Stomach (tissue), 9 donors: ENCODE measurements around the gene KCNAB2. TPM values are rescaled to one million over a fixed set of nuclear protein-coding genes. Genes with fewer than 3 reads are reported as not detected.

Experiments
- DNase-seq, 2 donors: peaks; one replicate each; pipeline versions ENCODE4 v3.0.0 to v3.0.0-alpha.2; 2013 to 2019
- H3K27ac ChIP-seq, 5 donors: fragments of 200-600 bp in 4 of 5; sonication (generic) in 4 of 5; one replicate each; pipeline ENCODE4 v1.5.1; 2013 to 2019; ENCODE audit warnings: mild to moderate bottlenecking in 1 of 5, moderate library complexity in 1 of 5
- H3K27me3 ChIP-seq, 3 donors: fragments of 200-600 bp; sonication (generic); one replicate each; pipeline ENCODE4 v1.5.1; 2017 to 2019; ENCODE audit warnings: mixed run types in 1 of 3
- H3K36me3 ChIP-seq, 4 donors: fragments of 200-600 bp; sonication (generic); 1 replicate in 3 of 4; 2 replicates in 1 of 4; pipeline ENCODE4 v1.5.1; 2016 to 2019
- H3K4me1 ChIP-seq, 4 donors: fragments of 200-600 bp; sonication (generic); one replicate each; pipeline ENCODE4 v1.5.1; 2016 to 2019
- H3K4me3 ChIP-seq, 4 donors: fragments of 200-600 bp; sonication (generic) in 3 of 4; one replicate each; pipeline ENCODE4 v1.5.1; 2016 to 2019; ENCODE audit warnings: mild to moderate bottlenecking in 1 of 4
- H3K9me3 ChIP-seq, 4 donors: fragments of 200-600 bp; sonication (generic); one replicate each; pipeline ENCODE4 v1.5.1; 2016 to 2019
- EP300 ChIP-seq: sonication (generic); formaldehyde crosslinking; IDR thresholded peaks from one replicate; pipeline ENCODE4 v1.6.1; 2017; ENCODE audit warnings: antibody characterized with exemption
- POLR2A ChIP-seq, 4 donors: fragments of 450-650 bp; IDR thresholded peaks; one replicate each; pipeline ENCODE4 v1.6.1; 2016; ENCODE audit warnings: antibody characterized with exemption in 4 of 4, control low read depth in 2 of 4, mild to moderate bottlenecking in 1 of 4, moderate library complexity in 1 of 4
- POLR2AphosphoS5 ChIP-seq, 3 donors: sonication (generic); formaldehyde crosslinking; IDR thresholded peaks; one replicate each; pipeline ENCODE4 v1.6.1; 2016; ENCODE audit warnings: antibody characterized with exemption in 3 of 3
- WGBS, 5 donors: extraction: QIAGEN DNeasy Blood & Tissue Kit in 3 of 5; methylation state at CpG; one replicate each; pipeline versions ENCODE4 v1.1.5 to v1.1.7; 2013 to 2018; 5-methylcytosine and 5-hydroxymethylcytosine counted together
- intact Hi-C: fragments of 100-400 bp; cut with DNase I; formaldehyde crosslinking; loops from one replicate; pipeline ENCODE4 v1.15.1; 2023; ENCODE audit warnings: low total_unique reads
- polyA plus RNA-seq, 3 donors: library from polyadenylated mRNA; stranded (reverse); fragments of 200-250 nt; gene quantifications; one replicate each; pipeline ENCODE4 v1.2.3, GENCODE V29; 2013
- total RNA-seq, 5 donors: library from RNA; depleted of rRNA; stranded (reverse); fragments of >200 nt; gene quantifications; one replicate each; pipeline versions ENCODE4 v1.1.0 to v1.2.3, GENCODE V29; 2014 to 2016
- TF ChIP-seq, protein P1 (sequence below), 7 experiments: fragments of 450-650 bp in 4 of 7; fragments of 200-600 bp in 3 of 7; sonication (generic) in 3 of 7; IDR thresholded peaks; one replicate each; pipeline ENCODE4 v1.5.1; 2016 to 2019; ENCODE audit warnings: antibody characterized with exemption in 7 of 7, control low read depth in 2 of 7, mild to moderate bottlenecking in 1 of 7
- donor health status: healthy with polysubstance abuse.
- donor health status: Bipolar disorder and iron deficiency.
- donor health status: healthy.

KCNAB2 gene
- total and polyA plus RNA-seq, 8 donors, result 0.29 to 39.1 (median 3.3) TPM

DNA sequence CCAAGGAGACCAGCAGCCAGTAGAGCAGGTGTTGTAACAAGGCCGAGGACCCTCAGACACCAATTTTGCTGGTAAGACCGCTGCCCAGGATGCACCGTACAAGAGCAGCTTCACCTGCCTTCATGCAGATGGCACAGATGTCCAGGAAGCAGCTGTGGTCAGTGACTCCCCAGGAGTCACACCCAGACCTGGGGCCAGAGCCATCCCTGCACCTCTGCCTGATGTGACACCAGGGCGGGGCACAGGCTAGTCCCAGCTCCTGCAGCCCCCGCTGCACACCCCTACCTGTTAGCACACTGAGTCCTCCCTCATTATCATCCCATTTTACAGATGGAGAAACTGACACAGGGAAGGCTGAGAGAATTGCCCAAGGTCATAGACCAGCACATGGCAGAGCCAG lies 16.3 kb upstream of the KCNAB2 start:
- Histone ChIP-seq H3K4me3 (no peak overlapping the region), H3K9me3 (no peaks in the 10 kb centered on the region), H3K36me3 (peaks cover 0 to 5% (median 0%) of the 10 kb centered on the region in 4 donors), H3K27ac (peak overlapping the region in 1 of 5 donors; percentile 81), H3K4me1 (peaks cover 0 to 29% (median 4%) of the 10 kb centered on the region in 4 donors), H3K27me3 (peaks cover 0 to 46% (median 0%) of the 10 kb centered on the region in 3 donors)
- intact Hi-C loops, result no loop called here
- no peak for DNase-seq
- 87 to 97% (median 93%) methylated on average over 5 of the region's 5 CpGs for WGBS, 5 donors
- TF ChIP-seq POLR2A (IDR thresholded peaks at IDR 0.05) (no peak), EP300 (no peak), POLR2AphosphoS5 (IDR thresholded peaks at IDR 0.05) (no peak)
- TF ChIP-seq, protein P1, sequence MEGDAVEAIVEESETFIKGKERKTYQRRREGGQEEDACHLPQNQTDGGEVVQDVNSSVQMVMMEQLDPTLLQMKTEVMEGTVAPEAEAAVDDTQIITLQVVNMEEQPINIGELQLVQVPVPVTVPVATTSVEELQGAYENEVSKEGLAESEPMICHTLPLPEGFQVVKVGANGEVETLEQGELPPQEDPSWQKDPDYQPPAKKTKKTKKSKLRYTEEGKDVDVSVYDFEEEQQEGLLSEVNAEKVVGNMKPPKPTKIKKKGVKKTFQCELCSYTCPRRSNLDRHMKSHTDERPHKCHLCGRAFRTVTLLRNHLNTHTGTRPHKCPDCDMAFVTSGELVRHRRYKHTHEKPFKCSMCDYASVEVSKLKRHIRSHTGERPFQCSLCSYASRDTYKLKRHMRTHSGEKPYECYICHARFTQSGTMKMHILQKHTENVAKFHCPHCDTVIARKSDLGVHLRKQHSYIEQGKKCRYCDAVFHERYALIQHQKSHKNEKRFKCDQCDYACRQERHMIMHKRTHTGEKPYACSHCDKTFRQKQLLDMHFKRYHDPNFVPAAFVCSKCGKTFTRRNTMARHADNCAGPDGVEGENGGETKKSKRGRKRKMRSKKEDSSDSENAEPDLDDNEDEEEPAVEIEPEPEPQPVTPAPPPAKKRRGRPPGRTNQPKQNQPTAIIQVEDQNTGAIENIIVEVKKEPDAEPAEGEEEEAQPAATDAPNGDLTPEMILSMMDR (IDR thresholded peaks at IDR 0.05), result no peak

DNA sequence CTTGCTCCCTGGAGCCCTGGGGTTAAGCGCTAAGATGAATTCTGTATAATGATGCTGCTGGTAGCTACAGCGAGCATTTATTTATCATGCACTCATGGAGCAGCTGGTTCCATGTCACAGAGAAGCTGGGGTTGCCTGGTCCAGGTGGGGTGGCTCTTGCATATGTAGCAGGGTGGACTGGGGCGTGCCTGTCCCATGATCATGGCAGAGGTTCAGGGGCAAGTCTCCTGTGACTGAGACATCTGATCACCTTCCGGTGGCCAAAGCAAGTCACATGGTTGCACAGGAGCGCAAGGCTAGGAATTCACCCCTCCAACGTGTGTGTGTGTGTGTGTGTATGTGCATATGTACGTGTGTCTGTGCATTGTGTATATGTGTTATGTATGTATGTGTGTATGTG lies 15.6 kb upstream of the KCNAB2 start:
- intact Hi-C loops, result no loop called here
- Histone ChIP-seq H3K4me1 (peaks cover 0 to 29% (median 6%) of the 10 kb centered on the region in 4 donors), H3K27ac (no peak overlapping the region), H3K36me3 (peaks cover 0 to 5% (median 0%) of the 10 kb centered on the region in 4 donors), H3K4me3 (no peak overlapping the region), H3K9me3 (no peaks in the 10 kb centered on the region), H3K27me3 (peaks cover 0 to 46% (median 0%) of the 10 kb centered on the region in 3 donors)
- WGBS, 5 donors, result 82 to 88% (median 85%) methylated on average over 6 to 7 of the region's 7 CpGs
- DNase-seq, result no peak
- TF ChIP-seq EP300 (no peak), POLR2AphosphoS5 (IDR thresholded peaks at IDR 0.05) (no peak), POLR2A (IDR thresholded peaks at IDR 0.05) (no peak)
- TF ChIP-seq, protein P1 (IDR thresholded peaks at IDR 0.05), result no peak

DNA sequence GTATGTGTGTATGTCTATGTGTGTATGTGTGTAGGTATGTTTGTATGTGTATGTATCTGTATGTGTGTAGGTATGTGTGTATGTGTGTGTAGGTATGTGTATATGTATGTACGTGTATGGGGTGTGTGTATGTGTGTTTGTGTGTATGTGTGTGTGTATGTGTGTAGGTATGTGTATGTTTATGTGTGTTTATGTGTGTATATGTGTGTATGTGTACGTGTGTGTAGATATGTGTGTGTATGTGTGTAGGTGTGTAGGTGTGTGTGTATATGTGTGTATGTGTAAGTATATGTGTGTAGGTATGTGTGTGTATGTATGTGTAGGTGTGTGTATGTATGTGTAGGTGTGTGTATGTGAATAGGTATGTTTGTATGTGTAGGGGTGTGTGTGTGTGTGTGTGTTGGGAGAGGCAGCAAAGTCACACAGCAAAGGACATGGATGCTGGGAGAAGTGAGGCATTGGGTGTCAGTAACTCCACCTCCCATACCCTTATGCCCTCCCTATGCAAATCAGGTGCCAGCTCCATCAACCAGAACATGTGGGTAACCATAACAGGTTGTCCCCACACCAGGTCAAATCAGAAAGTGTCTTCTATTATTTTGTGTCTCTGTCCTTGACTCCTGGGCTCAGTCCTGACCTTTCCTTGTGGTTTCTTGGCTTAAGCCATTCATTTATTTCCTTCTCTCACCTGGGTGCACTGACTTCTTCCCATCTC lies 15.0 kb upstream of the KCNAB2 start:
- 72 to 90% (median 85%) methylated on average over 2 of the region's 2 CpGs for WGBS, 5 donors
- Histone ChIP-seq H3K4me1 (peaks cover 0 to 23% (median 3%) of the 10 kb centered on the region in 4 donors), H3K27me3 (peaks cover 0 to 43% (median 0%) of the 10 kb centered on the region in 3 donors), H3K27ac (no peak overlapping the region), H3K36me3 (peaks cover 0 to 5% (median 0%) of the 10 kb centered on the region in 4 donors), H3K9me3 (no peaks in the 10 kb centered on the region), H3K4me3 (no peak overlapping the region)
- DNase-seq, result no peak
- intact Hi-C loops, result no loop called here
- TF ChIP-seq EP300 (no peak), POLR2AphosphoS5 (IDR thresholded peaks at IDR 0.05) (no peak), POLR2A (IDR thresholded peaks at IDR 0.05) (no peak)
- TF ChIP-seq, protein P1 (IDR thresholded peaks at IDR 0.05), result no peak

- no peak overlapping the region for H3K27ac ChIP-seq
- no peak for DNase-seq
- TF ChIP-seq, protein P1 (IDR thresholded peaks at IDR 0.05), result no peak
- TF ChIP-seq POLR2AphosphoS5 (IDR thresholded peaks at IDR 0.05) (no peak), EP300 (no peak), POLR2A (IDR thresholded peaks at IDR 0.05) (no peak)
- H3K36me3 ChIP-seq, result peaks cover 0 to 5% (median 0%) of the 10 kb centered on the region in 4 donors
- peaks cover 0 to 24% (median 3%) of the 10 kb centered on the region in 4 donors for H3K4me1 ChIP-seq
- 88 to 93% (median 92%) methylated on average over 8 of the region's 8 CpGs for WGBS, 5 donors
- H3K27me3 ChIP-seq, result peaks cover 0 to 25% (median 0%) of the 10 kb centered on the region in 3 donors
- intact Hi-C loops, result no loop called here
- no peaks in the 10 kb centered on the region for H3K9me3 ChIP-seq
- H3K4me3 ChIP-seq, result no peak overlapping the region
These were observed 12.6 kb upstream of the KCNAB2 start for GRCh38 chr1:6033124-6033523.
